ENCODE measurements around the gene TATDN2.

GRCh38 chr3:10286596-10287295 is 38.5 kb downstream of the TATDN2 start:
- TF ChIP-seq EHMT2 (IDR thresholded peaks at IDR 0.05; ENCODE audit: low read depth) = no peak
- peak; percentile 68 to 69 for TF ChIP-seq RAD21 (conservative IDR thresholded peaks at IDR 0.05 in 1 of 2, IDR thresholded peaks at IDR 0.05 in 1 of 2)
- no peak for TF ChIP-seq HOXA7 (CRISPR knock-in tag; IDR thresholded peaks at IDR 0.05)
